Inferior parietal cortex (tissue), 1 donor: ENCODE measurements around the gene NIF3L1.
"Not testable (repeated sequence)": the region's sequence is repeated elsewhere in the genome, so short reads cannot be mapped to it uniquely, and the experiment has no call there.

Experiments used
- DNase-seq: peaks from one replicate; pipeline ENCODE4 v3.0.0-alpha.2; 2016; ENCODE audit errors: extremely low spot score

NIF3L1 gene

GRCh38 chr2:200871151-200871550 is 18.0 kb upstream of the NIF3L1 start:
- no peak for DNase-seq

GRCh38 chr2:200873560-200873959 is 15.6 kb upstream of the NIF3L1 start:
- no peak for DNase-seq

- DNase-seq: no peak
These were observed 11.7 kb upstream of the NIF3L1 start for GRCh38 chr2:200877443-200877842.

- DNase-seq: no peak
These were observed 10.8 kb upstream of the NIF3L1 start for GRCh38 chr2:200878289-200878880.

- not testable (repeated sequence) for DNase-seq
These were observed 7.4 kb upstream of the NIF3L1 start for GRCh38 chr2:200881715-200882249.

GRCh38 chr2:200899482-200899881 is 10.3 kb downstream of the NIF3L1 start:
- DNase-seq: no peak

GRCh38 chr2:200901459-200902072 is 12.4 kb downstream of the NIF3L1 start:
- peak; percentile 64 for DNase-seq

- DNase-seq: peak; percentile 77
These were observed 16.6 kb downstream of the NIF3L1 start for GRCh38 chr2:200905618-200906296.

GRCh38 chr2:200909958-200910357 is 20.8 kb downstream of the NIF3L1 start:
- DNase-seq: no peak

- no peak for DNase-seq
These were observed 24.5 kb downstream of the NIF3L1 start for GRCh38 chr2:200913654-200914053.

- DNase-seq: no peak
These were observed 33.3 kb downstream of the NIF3L1 start for GRCh38 chr2:200922439-200922838.

- DNase-seq: no peak
These were observed 40.4 kb downstream of the NIF3L1 start for GRCh38 chr2:200929334-200930249.

- no peak for DNase-seq
These were observed 41.9 kb downstream of the NIF3L1 start for GRCh38 chr2:200930947-200931626.

GRCh38 chr2:200939832-200940231 is 50.7 kb downstream of the NIF3L1 start:
- DNase-seq: no peak

- DNase-seq: no peak
These were observed 54.4 kb downstream of the NIF3L1 start for GRCh38 chr2:200943527-200944105.

GRCh38 chr2:200944467-200945394 is 55.6 kb downstream of the NIF3L1 start:
- DNase-seq: no peak

GRCh38 chr2:200945395-200945729 is 56.2 kb downstream of the NIF3L1 start:
- DNase-seq: no peak

GRCh38 chr2:200950378-200950777 is 61.2 kb downstream of the NIF3L1 start:
- no peak for DNase-seq
